ENCODE results near the gene FXR2. TPM values are rescaled to one million over a fixed set of nuclear protein-coding genes. Genes with fewer than 3 reads are reported as not detected.
A peak's percentile ranks its signal among the peaks of the same experiment; 100 is the strongest.

The FXR2 gene
- total and polyA plus RNA-seq, 9 of the 15 experiments (the other 6 are each of a cell fraction or from before 2014, with no cell fraction given): 2.0 to 49.3 (median 24.5) TPM

DNA sequence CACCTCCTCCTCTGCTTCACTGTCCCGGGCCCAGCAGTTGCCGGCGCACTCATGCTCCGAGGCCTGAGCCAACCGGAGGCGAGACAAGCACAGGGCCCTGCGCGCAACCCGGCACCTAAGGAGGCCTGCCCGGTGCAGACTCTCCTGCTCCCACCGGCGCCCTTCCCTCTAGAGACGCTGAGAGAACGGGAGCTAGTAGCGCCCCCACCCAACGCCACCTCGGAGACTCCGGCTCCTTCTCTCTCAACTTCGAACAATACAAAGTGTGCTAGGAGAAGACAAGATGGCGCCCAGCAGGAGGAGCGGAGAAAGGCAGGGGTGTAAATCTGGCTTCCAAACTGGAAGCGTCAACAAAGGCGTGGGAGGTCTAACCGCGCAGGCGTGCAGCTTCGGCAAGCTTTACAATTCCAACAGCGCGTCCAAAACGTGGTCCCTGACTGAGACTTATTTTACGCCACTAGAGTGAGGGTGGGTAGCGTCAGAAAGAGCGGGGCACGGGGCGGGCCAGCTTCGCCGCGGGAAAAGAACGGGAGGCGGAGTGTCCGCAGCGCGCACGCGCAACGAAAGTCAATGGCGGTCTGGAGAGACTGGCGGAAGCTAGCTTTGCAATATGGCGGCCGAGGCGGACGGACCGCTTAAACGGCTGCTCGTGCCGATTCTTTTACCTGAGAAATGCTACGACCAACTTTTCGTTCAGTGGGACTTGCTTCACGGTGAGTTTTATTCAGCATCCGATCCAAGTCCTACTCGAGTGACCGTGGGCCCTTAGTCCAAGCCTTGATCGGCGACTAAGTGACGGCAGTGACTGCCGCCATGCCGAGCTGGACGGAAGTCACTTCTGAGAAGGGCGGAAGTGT lies 31.2 kb downstream of the FXR2 start, which contains the start of gene MPDU1 (continued):
- TF ChIP-seq ATF1 (CRISPR knock-in tag; IDR thresholded peaks at IDR 0.05) (no peak), ATF1 (tag; IDR thresholded peaks at IDR 0.05) (peak; percentile 78), TEAD4 (IDR thresholded peaks at IDR 0.05; ENCODE audit: low read length) (peak; percentile 54), TEAD4 (CRISPR knock-in tag; IDR thresholded peaks at IDR 0.05; ENCODE audit: borderline replicate concordance) (no peak), CBFA2T3 (IDR thresholded peaks at IDR 0.05) (no peak), RBM15 (IDR thresholded peaks at IDR 0.05; ENCODE audit: insufficient read depth, low read length) (no peak), ZNF3 (CRISPR knock-in tag; IDR thresholded peaks at IDR 0.05) (no peak), SMAD4 (CRISPR knock-in tag; conservative IDR thresholded peaks at IDR 0.05) (peak; percentile 40), NR4A1 (CRISPR knock-in tag; IDR thresholded peaks at IDR 0.05) (no peak), NR4A1 (tag; IDR thresholded peaks at IDR 0.05) (peak; percentile 91), MCM3 (IDR thresholded peaks at IDR 0.05) (no peak), ELF4 (CRISPR knock-in tag; IDR thresholded peaks at IDR 0.05) (no peak), SAP30 (IDR thresholded peaks at IDR 0.05; ENCODE audit: borderline replicate concordance, insufficient read depth, low read depth, low read length, poor library complexity, severe bottlenecking) (peak; percentile 58), HEY1 (CRISPR knock-in tag; IDR thresholded peaks at IDR 0.05; ENCODE audit: borderline replicate concordance) (no peak), ZBED1 (IDR thresholded peaks at IDR 0.05) (no peak), NR3C1 (CRISPR knock-in tag; IDR thresholded peaks at IDR 0.05) (peak; percentile 39; the same call in 1 of the 2 replicates), C11orf30 (IDR thresholded peaks at IDR 0.05; ENCODE audit: low read depth) (peak; percentile 93), RREB1 (CRISPR knock-in tag; IDR thresholded peaks at IDR 0.05) (no peak), ASH1L (IDR thresholded peaks at IDR 0.05; ENCODE audit: borderline replicate concordance, low read depth, partially characterized antibody) (peak; percentile 62), CSDE1 (IDR thresholded peaks at IDR 0.05) (peak; percentile 49 to 88; a peak in 2 of 4 replicates), ZNF584 (CRISPR knock-in tag; IDR thresholded peaks at IDR 0.05; ENCODE audit: low read depth) (peak; percentile 36; the same call in 1 of the 2 replicates), SMC3 (conservative IDR thresholded peaks at IDR 0.05; ENCODE audit: insufficient read depth, low read depth, low read length) (no peak), BRD4 (IDR thresholded peaks at IDR 0.05) (0 out of 2 replicates have a peak, but pooled peaks have one; percentile 58), MAFG (tag; conservative IDR thresholded peaks at IDR 0.05) (no peak), NEUROD1 (IDR thresholded peaks at IDR 0.05; ENCODE audit: borderline replicate concordance, low read depth, low read length, partially characterized antibody) (peak; percentile 4), ILK (tag; IDR thresholded peaks at IDR 0.05; ENCODE audit: borderline replicate concordance, low read depth) (no peak)

All from K562 (cell line).